NB4 (cell line): ENCODE data around the gene TADA1.

Experiments used
- MAX ChIP-seq: IDR thresholded peaks from 2 replicates; pipeline ENCODE4 v1.6.1; 2011; ENCODE audit warnings: low read depth, low read length
- POLR2A ChIP-seq: IDR thresholded peaks from 2 replicates; pipeline ENCODE4 v1.6.1; 2011; ENCODE audit warnings: mild to moderate bottlenecking; ENCODE audit not compliant: insufficient read length; ENCODE audit errors: extremely low read depth

DNA sequence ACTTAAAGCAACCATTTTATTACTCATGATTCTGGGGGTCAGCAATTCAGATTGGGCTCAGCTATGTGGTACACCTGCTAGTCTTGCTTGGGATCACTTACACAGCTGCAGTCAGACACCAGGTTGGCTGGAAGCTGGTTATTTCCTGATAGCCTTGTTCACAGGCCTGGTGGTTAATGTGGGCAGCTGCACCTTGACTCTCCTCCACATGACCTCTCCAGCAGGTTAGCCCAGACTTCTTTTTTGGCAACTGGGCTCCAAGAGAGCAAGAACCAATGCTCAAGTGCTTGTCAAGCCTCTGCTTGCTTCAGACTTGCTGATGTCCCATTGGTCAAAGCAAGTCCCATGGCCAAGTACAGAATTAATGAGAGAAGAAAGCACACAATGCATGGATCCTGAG lies 48.6 kb downstream of the TADA1 start:
- TF ChIP-seq MAX, result no peak
- TF ChIP-seq POLR2A, result no peak
